ENCODE measurements around the gene GOSR2.
"Not testable (repeated sequence)": the region's sequence is repeated elsewhere in the genome, so short reads cannot be mapped to it uniquely, and the experiment has no call there.

GOSR2 gene

DNA sequence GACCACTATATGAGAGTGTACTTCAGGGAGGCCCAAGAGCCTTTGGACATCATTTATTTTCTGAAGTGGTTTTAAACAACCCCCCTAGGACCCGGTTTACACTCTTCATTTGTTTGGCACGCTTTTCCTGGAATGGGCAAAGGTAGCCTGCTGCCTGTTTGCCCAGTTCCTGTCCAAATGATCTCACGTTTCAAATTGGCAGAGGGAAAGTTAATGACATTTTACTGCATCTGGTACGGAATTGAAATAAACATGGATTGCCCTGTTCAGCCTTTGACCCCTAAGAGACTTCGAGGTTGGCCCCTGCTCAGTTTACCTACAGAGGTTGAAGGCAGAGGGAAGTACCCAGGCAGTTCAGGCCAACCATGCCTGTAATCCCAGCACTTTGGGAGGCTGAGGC is 61.9 kb downstream of the GOSR2 start:
- no peak for DNase-seq (ENCODE audit: low read depth)
- TF ChIP-seq, protein P1, sequence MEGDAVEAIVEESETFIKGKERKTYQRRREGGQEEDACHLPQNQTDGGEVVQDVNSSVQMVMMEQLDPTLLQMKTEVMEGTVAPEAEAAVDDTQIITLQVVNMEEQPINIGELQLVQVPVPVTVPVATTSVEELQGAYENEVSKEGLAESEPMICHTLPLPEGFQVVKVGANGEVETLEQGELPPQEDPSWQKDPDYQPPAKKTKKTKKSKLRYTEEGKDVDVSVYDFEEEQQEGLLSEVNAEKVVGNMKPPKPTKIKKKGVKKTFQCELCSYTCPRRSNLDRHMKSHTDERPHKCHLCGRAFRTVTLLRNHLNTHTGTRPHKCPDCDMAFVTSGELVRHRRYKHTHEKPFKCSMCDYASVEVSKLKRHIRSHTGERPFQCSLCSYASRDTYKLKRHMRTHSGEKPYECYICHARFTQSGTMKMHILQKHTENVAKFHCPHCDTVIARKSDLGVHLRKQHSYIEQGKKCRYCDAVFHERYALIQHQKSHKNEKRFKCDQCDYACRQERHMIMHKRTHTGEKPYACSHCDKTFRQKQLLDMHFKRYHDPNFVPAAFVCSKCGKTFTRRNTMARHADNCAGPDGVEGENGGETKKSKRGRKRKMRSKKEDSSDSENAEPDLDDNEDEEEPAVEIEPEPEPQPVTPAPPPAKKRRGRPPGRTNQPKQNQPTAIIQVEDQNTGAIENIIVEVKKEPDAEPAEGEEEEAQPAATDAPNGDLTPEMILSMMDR (IDR thresholded peaks at IDR 0.05; ENCODE audit: low read depth, low read length, missing control alignments), result no peak
- H3K4me3 ChIP-seq (ENCODE audit: low read depth, low read length), result no peak overlapping the region

DNA sequence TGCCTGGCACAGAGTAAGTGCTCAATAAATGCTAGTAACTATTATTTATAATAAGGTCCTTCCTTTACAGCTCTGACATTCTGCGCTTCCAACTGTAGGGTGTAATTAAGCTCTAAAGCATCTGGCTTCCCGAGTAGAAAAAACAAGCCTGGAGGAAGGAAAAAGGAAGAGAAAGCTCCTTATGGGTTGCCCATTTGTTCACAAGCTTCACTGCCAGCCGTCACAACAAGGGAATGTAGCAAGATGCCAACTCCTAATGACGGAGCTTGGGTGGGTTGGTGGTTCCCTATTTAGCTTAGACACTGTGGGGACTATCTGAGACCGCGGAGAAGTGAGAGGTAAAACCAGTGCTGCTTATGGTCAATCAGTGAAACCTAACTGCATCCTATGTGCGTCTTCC is 63.4 kb downstream of the GOSR2 start:
- no peak for DNase-seq (ENCODE audit: low read depth)
- TF ChIP-seq, protein P1 (IDR thresholded peaks at IDR 0.05; ENCODE audit: low read depth, low read length, missing control alignments), result no peak

DNA sequence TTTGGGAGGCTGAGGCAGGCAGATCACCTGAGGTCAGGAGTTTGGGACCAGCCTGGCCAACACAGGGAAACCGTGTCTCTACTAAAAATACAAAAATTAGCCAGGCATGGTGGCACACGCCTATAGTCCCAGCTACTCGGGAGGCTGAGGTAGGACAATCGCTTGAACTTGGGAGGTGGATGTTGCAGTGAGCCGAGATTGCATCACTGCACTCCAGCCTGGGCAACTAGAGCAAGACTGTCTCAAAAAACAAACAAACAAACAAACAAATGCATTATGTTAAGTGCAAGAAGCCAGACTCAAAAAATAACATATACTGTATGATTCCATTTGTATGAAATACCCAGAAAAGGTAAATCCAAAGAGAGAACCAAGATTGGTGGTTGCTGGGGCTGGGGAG is 65.0 kb downstream of the GOSR2 start:
- not testable (repeated sequence) for DNase-seq (ENCODE audit: low read depth); H3K4me3 ChIP-seq (ENCODE audit: low read depth, low read length)

More for the DNA sequence above, 63.4 kb downstream of the GOSR2 start:
- no peak overlapping the region for H3K4me3 ChIP-seq (ENCODE audit: low read depth, low read length)

DNA sequence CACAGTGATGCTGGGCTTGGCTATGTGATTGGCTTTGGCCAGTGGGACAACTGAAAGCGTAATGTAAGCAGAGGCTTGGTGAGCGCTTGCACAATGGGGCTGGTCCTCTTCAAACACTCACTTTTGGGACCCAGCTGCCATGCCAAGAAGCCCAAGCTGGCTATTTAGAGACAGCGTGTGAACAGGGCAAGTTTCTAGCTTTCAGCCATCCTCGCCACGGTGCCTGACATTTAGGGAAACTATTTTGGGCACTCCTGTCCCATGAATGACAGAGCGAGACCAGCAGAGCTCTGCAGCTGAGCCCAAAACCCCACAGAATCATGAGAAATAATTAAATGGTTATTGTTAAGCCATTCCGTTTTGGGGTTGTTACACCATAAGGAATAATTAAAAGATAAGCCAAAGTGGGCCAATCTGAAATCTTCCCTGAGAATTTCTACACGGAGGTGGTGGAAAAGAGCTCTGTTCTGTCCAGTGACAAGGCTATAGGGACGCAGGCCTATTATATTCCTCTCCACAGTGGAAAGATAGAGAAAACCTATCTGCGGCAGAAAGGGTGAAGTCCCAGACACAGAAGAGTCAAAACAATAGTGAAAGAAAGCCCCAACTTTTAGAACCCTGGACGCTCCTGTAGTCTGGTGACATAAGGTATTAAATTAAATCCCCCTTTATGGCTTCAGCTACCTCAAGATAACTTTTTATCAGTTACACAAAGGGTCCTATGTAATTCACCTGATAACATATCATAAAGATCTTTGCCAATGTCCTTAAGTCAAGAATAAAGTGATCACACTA is 66.9 kb downstream of the GOSR2 start:
- TF ChIP-seq, protein P1 (IDR thresholded peaks at IDR 0.05; ENCODE audit: low read depth, low read length, missing control alignments), result no peak
- no peak for DNase-seq (ENCODE audit: low read depth)

DNA sequence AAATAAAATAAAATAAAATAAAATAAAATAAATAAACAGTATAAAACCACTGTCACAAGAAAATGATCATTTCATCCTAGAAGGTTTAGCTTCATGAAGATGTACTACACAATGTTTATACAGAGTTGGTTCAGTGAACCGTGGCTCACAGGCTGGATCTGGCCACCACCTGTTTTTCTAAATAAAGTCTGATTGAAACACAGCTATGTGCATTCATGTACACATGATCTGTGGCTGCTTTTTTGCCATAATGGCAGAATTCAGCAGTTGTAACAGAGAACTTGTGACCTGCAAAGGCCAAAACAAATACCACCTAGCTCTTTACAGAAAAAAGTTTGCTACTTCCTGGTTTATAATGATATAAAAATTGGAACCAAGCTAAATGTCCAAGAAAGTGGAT is 68.7 kb downstream of the GOSR2 start:
- TF ChIP-seq, protein P1 (IDR thresholded peaks at IDR 0.05; ENCODE audit: low read depth, low read length, missing control alignments), result no peak
- H3K4me3 ChIP-seq (ENCODE audit: low read depth, low read length), result no peak overlapping the region
- no peak for DNase-seq (ENCODE audit: low read depth)

More for the DNA sequence above, 66.9 kb downstream of the GOSR2 start:
- H3K4me3 ChIP-seq (ENCODE audit: low read depth, low read length), result no peak overlapping the region
